HEK293T (cell line): Measurements from ENCODE around the gene CD74.

Source experiments
- ARNT ChIP-seq: fragments of 450-650 bp; IDR thresholded peaks from 2 replicates; pipeline ENCODE4 v1.6.1; 2017; ENCODE audit warnings: mild to moderate bottlenecking
- BHLHE40 ChIP-seq: fragments of 450-650 bp; IDR thresholded peaks from 2 replicates; pipeline ENCODE4 v1.6.1; 2016; ENCODE audit warnings: mild to moderate bottlenecking, moderate library complexity, borderline replicate concordance
- CTBP1 ChIP-seq: fragments of 450-650 bp; IDR thresholded peaks from 2 replicates; pipeline ENCODE4 v1.6.1; 2016; ENCODE audit warnings: borderline replicate concordance
- ELF4 ChIP-seq: fragments of 450-650 bp; IDR thresholded peaks from 2 replicates; pipeline ENCODE4 v1.6.1; 2017; ENCODE audit warnings: antibody characterized with exemption
- FOXA1 ChIP-seq: fragments of 450-650 bp; IDR thresholded peaks from 2 replicates; pipeline ENCODE4 v1.6.1; 2016; ENCODE audit warnings: mild to moderate bottlenecking
- FOXK2 ChIP-seq: fragments of 450-650 bp; IDR thresholded peaks from 2 replicates; pipeline ENCODE4 v1.6.1; 2016; ENCODE audit warnings: mild to moderate bottlenecking
- FOXM1 ChIP-seq: fragments of 450-650 bp; IDR thresholded peaks from 2 replicates; pipeline ENCODE4 v1.6.1; 2017; ENCODE audit warnings: mild to moderate bottlenecking, borderline replicate concordance
- HDGF ChIP-seq: fragments of 450-650 bp; IDR thresholded peaks from 2 replicates; pipeline ENCODE4 v1.6.1; 2017; ENCODE audit warnings: antibody characterized with exemption, borderline replicate concordance
- NFRKB ChIP-seq: fragments of 450-650 bp; IDR thresholded peaks from 2 replicates; pipeline ENCODE4 v1.6.1; 2016; ENCODE audit warnings: mild to moderate bottlenecking, moderate library complexity
- SP1 ChIP-seq: fragments of 450-650 bp; IDR thresholded peaks from 2 replicates; pipeline ENCODE4 v1.6.1; 2017
- SUZ12 ChIP-seq: fragments of 450-650 bp; IDR thresholded peaks from 2 replicates; pipeline ENCODE4 v1.6.1; 2016; ENCODE audit warnings: mild to moderate bottlenecking
- TARDBP ChIP-seq: fragments of 450-650 bp; IDR thresholded peaks from 2 replicates; pipeline ENCODE4 v1.6.1; 2016
- ZNF384 ChIP-seq: fragments of 450-650 bp; IDR thresholded peaks from 2 replicates; pipeline ENCODE4 v1.6.1; 2016
- TF ChIP-seq, protein P1 (sequence below): fragments of 450-650 bp; IDR thresholded peaks from 2 replicates; pipeline ENCODE4 v1.6.1; 2016

- TF ChIP-seq SUZ12 (no peak), SP1 (no peak), TARDBP (no peak), FOXM1 (no peak), FOXA1 (no peak), ELF4 (no peak), BHLHE40 (no peak), NFRKB (no peak), ARNT (no peak), CTBP1 (no peak), FOXK2 (no peak), HDGF (no peak), ZNF384 (no peak)
- TF ChIP-seq, protein P1, sequence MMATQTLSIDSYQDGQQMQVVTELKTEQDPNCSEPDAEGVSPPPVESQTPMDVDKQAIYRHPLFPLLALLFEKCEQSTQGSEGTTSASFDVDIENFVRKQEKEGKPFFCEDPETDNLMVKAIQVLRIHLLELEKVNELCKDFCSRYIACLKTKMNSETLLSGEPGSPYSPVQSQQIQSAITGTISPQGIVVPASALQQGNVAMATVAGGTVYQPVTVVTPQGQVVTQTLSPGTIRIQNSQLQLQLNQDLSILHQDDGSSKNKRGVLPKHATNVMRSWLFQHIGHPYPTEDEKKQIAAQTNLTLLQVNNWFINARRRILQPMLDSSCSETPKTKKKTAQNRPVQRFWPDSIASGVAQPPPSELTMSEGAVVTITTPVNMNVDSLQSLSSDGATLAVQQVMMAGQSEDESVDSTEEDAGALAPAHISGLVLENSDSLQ = no peak
These were observed 18.3 kb upstream of the CD74 start for GRCh38 chr5:150431048-150431447.
